Measurements from ENCODE around the gene GPR84. TPM values are rescaled to one million over a fixed set of nuclear protein-coding genes. Genes with fewer than 3 reads are reported as not detected.
A peak's percentile ranks its signal among the peaks of the same experiment; 100 is the strongest.

The GPR84 gene
- total and polyA plus RNA-seq, 10 of the 15 experiments (the other 5 are each of a cell fraction or from before 2014, with no cell fraction given): 0.37 to 4.7 (median 2.6) TPM

GRCh38 chr12:54389607-54390175, 25.4 kb upstream of the GPR84 start:
- Histone ChIP-seq H3K9me3 (replicated peaks; ENCODE audit: control insufficient read depth, insufficient read depth, low read length) (no peaks in the 10 kb centered on the region), H3K9ac (ENCODE audit: control insufficient read depth, insufficient read depth, low read length) (no peak overlapping the region; the same call in 1 of the 2 replicates), H3K4me2 (ENCODE audit: control insufficient read depth, insufficient read depth) (peak overlapping the region; percentile 8; the same call in 1 of the 2 replicates), H2AFZ (ENCODE audit: control insufficient read depth, low read depth, low read length) (no peak overlapping the region), H4K20me1 (ENCODE audit: control insufficient read depth, insufficient read depth) (no peaks in the 10 kb centered on the region), H3K4me3 (no peak overlapping the region), H3K36me3 (ENCODE audit: control insufficient read depth in 2 of 2, insufficient read depth in 2 of 2, low read length in 1 of 2) (no peaks in the 10 kb centered on the region), H3K79me2 (ENCODE audit: control insufficient read depth, insufficient read depth, low read length) (no peaks in the 10 kb centered on the region), H3K4me1 (ENCODE audit: control insufficient read depth, insufficient read depth, low read length) (peaks cover 9% of the 10 kb centered on the region), H3K27ac (ENCODE audit: control insufficient read depth, insufficient read depth) (no peak overlapping the region), H3K27me3 (replicated peaks in 1 of 2; ENCODE audit: control insufficient read depth in 2 of 2, insufficient read depth in 2 of 2, low read length in 1 of 2) (no peaks in the 10 kb centered on the region)
- TF ChIP-seq YBX1 (IDR thresholded peaks at IDR 0.05): no peak
- TF ChIP-seq NFYA (IDR thresholded peaks at IDR 0.05; ENCODE audit: borderline replicate concordance, low read depth, low read length): no peak
- TF ChIP-seq CBFB (IDR thresholded peaks at IDR 0.05; ENCODE audit: low read depth): no peak
- TF ChIP-seq BMI1 (IDR thresholded peaks at IDR 0.05; ENCODE audit: borderline replicate concordance): no peak
- no peak for TF ChIP-seq SMAD1 (IDR thresholded peaks at IDR 0.05; ENCODE audit: low read depth, partially characterized antibody)
- TF ChIP-seq NR2F1 (conservative IDR thresholded peaks at IDR 0.05): no peak
- no peak for TF ChIP-seq IRF5 (IDR thresholded peaks at IDR 0.05; ENCODE audit: borderline replicate concordance)
- TF ChIP-seq RAD21 (IDR thresholded peaks at IDR 0.05; ENCODE audit: insufficient read depth, low read depth, low read length): no peak
- TF ChIP-seq SUZ12 (IDR thresholded peaks at IDR 0.05; ENCODE audit: unreplicated experiment): no peak
- TF ChIP-seq STAT1 (conservative IDR thresholded peaks at IDR 0.05): no peak
- TF ChIP-seq, protein P1, sequence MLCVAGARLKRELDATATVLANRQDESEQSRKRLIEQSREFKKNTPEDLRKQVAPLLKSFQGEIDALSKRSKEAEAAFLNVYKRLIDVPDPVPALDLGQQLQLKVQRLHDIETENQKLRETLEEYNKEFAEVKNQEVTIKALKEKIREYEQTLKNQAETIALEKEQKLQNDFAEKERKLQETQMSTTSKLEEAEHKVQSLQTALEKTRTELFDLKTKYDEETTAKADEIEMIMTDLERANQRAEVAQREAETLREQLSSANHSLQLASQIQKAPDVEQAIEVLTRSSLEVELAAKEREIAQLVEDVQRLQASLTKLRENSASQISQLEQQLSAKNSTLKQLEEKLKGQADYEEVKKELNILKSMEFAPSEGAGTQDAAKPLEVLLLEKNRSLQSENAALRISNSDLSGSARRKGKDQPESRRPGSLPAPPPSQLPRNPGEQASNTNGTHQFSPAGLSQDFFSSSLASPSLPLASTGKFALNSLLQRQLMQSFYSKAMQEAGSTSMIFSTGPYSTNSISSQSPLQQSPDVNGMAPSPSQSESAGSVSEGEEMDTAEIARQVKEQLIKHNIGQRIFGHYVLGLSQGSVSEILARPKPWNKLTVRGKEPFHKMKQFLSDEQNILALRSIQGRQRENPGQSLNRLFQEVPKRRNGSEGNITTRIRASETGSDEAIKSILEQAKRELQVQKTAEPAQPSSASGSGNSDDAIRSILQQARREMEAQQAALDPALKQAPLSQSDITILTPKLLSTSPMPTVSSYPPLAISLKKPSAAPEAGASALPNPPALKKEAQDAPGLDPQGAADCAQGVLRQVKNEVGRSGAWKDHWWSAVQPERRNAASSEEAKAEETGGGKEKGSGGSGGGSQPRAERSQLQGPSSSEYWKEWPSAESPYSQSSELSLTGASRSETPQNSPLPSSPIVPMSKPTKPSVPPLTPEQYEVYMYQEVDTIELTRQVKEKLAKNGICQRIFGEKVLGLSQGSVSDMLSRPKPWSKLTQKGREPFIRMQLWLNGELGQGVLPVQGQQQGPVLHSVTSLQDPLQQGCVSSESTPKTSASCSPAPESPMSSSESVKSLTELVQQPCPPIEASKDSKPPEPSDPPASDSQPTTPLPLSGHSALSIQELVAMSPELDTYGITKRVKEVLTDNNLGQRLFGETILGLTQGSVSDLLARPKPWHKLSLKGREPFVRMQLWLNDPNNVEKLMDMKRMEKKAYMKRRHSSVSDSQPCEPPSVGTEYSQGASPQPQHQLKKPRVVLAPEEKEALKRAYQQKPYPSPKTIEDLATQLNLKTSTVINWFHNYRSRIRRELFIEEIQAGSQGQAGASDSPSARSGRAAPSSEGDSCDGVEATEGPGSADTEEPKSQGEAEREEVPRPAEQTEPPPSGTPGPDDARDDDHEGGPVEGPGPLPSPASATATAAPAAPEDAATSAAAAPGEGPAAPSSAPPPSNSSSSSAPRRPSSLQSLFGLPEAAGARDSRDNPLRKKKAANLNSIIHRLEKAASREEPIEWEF (IDR thresholded peaks at IDR 0.05; ENCODE audit: insufficient replicate concordance, low read depth, low read length): no peak
- no peak for TF ChIP-seq RBBP5 (conservative IDR thresholded peaks at IDR 0.05)
- in situ Hi-C loops (cut with MboI): no loop called here
- FAIRE-seq (no peak), DNase-seq (ENCODE audit: low read depth, low spot score) (no peak), ATAC-seq (no peak)
- WGBS (ENCODE audit: insufficient coverage, insufficient replicate concordance, low lambda C conversion rate, missing lambda C conversion rate): 78% methylated on average over 5 of the region's 5 CpGs
- ChIA-PET POLR2A (no interaction called here), SMC1A (ENCODE audit: uncharacterized antibody, unreplicated experiment) (no interaction called here), CTCF (interaction anchor here (0.8 kb wide), 1 partner anchor 49 kb away, joined by 4 read pairs; no protein-coding TSS in a partner anchor), RAD21 (ENCODE audit: unreplicated experiment) (no interaction called here)
- BruUV-seq (replicated peaks): TSS peak; percentile 50
- intact Hi-C loops (cut with micrococcal nuclease; ENCODE audit: unreplicated experiment): no loop called here

Data from GM12878 (cell line).